GM19240 (cell line): ENCODE measurements around the gene TCP1.
A peak's percentile ranks its signal among the peaks of the same experiment; 100 is the strongest.
"Not testable (repeated sequence)": the region's sequence is repeated elsewhere in the genome, so short reads cannot be mapped to it uniquely, and the experiment has no call there.

ENCODE experiments used
- DNase-seq: peaks from one replicate; pipeline ENCODE4 v3.0.0; 2011; ENCODE audit warnings: low spot score; ENCODE audit not compliant: insufficient read length

Gene TCP1

DNA sequence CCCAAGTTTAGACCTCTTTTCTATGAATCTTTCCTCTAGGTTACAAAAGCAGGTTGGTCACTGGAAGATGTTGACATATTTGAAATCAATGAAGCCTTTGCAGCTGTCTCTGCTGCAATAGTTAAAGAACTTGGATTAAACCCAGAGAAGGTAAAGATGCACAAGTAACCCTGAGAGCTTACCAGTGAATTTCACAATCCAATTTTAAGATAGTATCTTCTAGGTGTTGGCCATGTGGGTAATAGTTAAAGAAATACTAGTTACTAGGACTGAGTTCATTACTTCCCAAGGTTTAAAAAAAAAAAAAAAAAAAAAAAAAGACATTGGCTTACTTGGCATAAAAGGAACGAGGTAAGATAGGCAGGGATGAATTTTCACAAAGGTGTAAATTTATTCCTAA is 11.3 kb downstream of the TCP1 start:
- DNase-seq, result no peak

- DNase-seq, result no peak
Measured at GRCh38 chr6:159777240-159777904, 12.0 kb downstream of the TCP1 start.

DNA sequence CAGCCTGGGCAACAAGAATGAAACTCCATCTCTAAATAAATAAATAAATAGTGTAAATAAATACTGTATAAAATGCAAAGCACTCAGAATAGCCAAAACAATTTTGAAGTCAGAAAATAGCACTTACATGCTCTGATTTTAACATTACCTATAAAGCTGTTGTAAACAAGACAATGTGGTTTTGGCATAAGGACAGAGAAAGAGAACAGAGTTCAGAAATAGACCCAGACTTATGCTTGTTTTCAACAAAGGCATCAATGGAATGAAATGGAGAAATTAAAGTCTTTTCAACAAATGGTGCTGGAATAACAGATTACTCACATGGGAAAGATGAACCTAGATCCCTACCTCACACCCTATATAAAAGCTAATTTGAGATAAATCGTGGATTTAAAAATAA is 17.2 kb downstream of the TCP1 start:
- DNase-seq, result no peak

DNA sequence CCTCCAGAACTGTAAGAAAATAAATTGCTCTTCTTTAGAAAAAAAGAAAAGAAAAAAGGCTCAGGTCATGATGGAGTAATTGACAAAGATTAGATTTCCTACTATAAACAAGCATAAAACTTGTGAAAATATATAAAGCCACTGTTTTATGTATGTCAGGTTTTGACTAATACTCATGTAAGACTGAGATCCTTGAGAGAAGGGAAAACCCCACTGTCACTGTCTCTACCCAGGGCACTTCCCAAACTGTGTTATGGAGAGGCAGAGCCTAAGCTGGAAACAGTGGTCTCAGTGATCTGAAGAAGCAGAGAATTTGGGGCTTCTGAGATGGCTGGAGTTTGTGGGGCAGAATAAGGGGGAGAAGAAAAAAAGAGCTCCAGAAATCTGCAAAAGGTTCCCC is 19.9 kb downstream of the TCP1 start:
- no peak for DNase-seq

DNA sequence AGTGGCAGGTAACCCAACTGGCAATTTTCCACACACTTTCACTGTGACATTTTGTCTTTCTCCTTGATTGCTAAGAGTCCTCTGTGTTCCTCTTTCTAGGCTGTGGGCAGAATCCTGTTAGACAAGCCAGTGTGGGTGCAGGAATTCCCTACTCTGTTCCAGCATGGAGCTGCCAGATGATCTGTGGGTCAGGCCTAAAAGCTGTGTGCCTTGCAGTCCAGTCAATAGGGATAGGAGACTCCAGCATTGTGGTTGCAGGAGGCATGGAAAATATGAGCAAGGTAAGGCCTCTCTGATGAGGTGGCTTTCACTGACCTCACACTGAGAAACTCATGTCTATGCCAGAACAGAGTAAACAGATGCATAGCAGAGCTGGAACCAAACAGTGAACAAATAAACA is 22.5 kb downstream of the TCP1 start:
- no peak for DNase-seq

- DNase-seq, result no peak
Measured at GRCh38 chr6:159762681-159763293, 26.6 kb downstream of the TCP1 start.

- peak; percentile 94 for DNase-seq
Measured at GRCh38 chr6:159761873-159762680, 27.3 kb downstream of the TCP1 start, which contains the start of gene ACAT2. ACAT2 (plus strand) TSS chr6:159762045; CDS start chr6:159762088, 43 bp downstream.

- no peak for DNase-seq
Measured at GRCh38 chr6:159761129-159761872, 28.1 kb downstream of the TCP1 start.

- DNase-seq, result no peak
Measured at GRCh38 chr6:159760602-159761057, 28.8 kb downstream of the TCP1 start.

DNA sequence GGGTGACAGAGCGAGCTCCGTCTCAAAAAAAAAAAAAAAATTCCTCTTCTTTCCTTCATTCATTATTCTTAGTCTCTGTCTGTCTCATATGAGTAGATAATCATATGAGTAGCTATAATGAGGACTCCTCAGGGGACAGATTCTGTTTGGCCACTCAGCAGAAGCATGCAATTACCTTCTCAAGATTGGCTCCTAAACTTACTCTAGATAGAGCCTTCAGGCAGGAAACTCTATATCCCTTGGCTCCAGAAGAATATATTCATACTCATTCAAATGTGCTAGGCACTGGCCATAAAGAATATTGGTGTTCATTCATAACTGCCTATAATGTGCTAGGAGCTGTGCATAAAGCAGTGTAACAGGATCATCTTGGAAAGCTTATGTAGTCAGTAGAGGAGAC is 29.8 kb downstream of the TCP1 start:
- no peak for DNase-seq

DNA sequence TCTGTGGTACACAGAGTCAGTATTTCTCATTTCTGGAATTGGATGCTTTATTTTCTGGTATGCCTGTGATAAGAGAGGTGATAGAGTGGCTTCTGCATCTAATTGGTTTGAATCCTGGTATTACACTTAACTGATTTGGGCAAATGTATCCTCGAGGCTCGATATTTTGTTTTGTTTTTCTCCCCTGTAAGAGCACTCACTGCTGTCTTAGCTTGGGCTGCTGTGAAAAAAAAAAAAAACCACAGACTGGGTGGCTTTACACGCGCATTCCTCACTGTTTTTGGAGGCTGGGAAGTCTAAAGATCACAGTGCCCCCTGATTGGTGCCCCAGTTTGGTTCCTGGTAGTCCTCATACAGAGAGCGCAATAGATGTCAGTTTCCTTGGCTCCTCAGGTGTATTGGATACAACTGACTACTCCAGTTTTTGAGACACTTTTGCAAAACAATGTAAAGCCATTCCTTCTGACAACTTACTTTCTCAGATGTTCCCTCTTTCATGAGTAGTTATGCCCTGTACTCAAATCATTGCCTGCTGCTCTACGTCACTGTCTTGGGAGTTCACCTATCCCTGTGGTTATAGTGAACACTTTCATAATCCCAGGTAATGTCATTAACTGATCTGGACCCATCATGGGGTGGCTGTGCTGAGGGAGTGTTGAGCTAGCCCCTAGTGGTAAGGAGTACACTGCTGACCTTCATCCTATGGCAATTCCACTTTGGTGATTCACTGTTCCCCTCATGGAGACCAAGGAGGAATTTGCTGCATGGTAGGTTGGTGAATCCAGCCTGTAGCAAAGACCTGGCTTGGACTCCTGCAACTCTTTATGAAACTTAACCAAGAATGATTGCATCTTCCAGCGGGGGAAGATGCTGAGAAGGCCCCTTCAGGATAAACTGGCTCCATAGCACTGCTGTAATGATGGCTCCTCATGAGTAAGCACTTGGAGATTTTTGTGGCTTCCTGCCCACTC is 31.1 kb downstream of the TCP1 start:
- no peak for DNase-seq

DNA sequence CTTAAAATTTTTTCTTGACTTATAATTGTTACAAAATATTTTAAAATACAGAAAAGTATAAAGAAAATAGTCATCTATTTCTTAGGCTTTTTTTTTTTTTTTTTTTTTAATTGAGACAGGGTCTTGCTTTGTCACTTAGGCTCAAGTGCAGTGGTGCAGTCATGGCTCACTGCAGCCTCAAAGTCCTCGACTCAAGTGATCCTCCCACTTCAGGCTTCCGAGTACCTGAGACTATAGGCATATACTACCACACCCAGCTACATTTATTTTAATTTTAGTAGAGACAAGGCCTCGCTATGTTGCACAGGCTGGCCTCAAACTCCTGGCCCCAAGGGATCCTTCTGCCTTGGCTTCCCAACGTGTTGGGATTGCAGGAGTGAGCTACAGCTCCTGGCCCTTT is 32.9 kb downstream of the TCP1 start:
- no peak for DNase-seq

GRCh38 chr6:159754959-159755914 is 34.2 kb downstream of the TCP1 start:
- no peak for DNase-seq

GRCh38 chr6:159754401-159754800 is 35.0 kb downstream of the TCP1 start:
- DNase-seq, result no peak

DNA sequence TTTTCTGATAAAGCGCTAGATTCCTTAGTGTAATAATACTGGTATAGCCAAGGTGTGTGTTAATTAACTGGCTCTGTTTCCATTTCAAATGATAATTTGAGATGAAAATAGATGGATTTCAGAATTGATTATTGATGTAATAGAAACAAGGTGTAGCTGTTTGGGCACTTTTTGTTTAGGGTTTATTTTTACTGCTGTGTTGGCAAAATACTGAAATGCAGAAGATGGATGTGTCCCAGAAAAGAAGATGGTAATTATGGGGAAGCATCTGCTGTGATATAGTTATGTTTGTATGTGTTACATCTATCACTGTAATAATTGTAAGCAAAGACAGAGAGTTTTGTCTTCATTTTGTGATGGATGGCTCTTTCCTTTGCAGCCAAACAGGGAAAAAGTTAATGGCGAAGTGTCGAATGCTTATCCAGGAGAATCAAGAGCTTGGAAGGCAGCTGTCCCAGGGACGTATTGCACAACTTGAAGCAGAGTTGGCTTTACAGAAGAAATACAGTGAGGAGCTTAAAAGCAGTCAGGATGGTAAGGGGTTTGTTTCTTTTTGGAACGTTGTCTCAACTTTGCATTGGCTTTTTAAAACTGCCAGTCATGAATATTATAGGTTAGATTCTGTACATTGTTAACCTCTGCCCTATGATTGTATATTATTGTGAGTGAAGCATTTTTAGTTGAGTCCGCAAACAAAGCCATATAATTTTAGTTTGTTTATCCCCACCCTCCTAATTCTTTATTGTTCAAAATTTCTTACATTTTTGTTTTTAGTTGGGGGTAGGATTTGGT is 36.1 kb downstream of the TCP1 start:
- no peak for DNase-seq

DNA sequence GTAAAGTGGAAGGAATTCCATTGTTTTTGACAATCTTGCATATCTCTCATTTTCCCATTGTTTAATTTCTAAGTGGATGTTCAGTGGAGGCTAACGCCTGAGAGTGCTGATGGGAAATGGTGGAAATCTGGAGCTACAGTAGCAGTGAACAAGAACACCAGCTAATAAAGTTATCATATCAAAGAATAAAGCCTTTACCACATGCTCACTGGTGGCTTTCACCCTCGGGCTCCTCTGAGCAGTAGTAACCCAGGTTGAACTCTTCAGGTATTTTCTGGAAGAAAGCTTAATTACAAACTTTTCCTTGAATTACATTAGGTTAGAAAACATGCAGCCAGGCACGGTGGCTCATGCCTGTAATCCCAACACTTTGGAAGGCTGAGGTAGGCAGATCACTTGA is 38.0 kb downstream of the TCP1 start:
- DNase-seq, result no peak

DNA sequence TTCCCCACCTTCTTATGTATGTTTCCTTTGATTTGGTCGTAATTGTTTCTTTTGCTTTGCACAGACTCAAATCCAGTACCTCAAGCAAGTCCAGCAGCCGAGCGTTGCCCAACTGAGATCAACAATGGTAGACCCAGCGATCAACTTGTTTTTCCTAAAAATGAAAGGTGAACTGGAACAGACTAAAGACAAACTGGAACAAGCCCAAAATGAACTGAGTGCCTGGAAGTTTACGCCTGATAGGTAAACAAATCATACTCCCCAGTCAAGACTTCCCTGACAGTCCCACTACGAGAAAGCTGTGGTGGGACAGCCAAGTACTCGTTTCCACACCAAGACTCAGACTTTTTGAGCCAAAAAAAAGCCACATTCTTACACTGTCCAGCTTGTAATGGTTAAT is 41.3 kb downstream of the TCP1 start:
- not testable (repeated sequence) for DNase-seq

- DNase-seq, result no peak
Measured at GRCh38 chr6:159746759-159747158, 42.6 kb downstream of the TCP1 start.

DNA sequence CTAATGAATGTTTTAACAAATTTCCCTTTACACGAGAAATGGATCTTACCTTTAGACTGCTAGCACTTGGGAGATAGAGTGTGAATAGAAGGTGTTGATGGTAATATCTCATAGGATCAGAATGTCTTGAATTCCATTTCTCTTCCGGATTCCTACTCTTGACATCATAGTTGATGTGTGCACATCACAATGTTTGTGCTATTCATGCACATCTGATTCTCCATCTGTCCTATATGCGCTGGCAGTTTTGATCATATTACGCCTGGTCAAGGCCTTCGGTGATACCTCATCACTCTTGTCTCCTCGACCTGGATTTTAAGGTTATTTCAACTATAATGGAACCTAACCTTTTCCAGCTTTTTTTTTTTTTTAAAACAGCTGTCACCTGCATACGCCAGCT is 44.3 kb downstream of the TCP1 start:
- no peak for DNase-seq
